Activated CD8-positive, alpha-beta memory T cell treated with anti-CD3 and anti-CD28 coated beads, Interleukin-2, amount 50 U/mL, for 48 hours (primary cell): ENCODE results near the gene AGBL1.

Experiments
- DNase-seq: peaks from one replicate; pipeline ENCODE4 v3.0.0-alpha.2; 2020

Gene AGBL1

GRCh38 chr15:86255247-86255646, 175.6 kb downstream of the AGBL1 start:
- DNase-seq = no peak

GRCh38 chr15:86256628-86257027, 177.0 kb downstream of the AGBL1 start:
- no peak for DNase-seq

GRCh38 chr15:86259589-86259988, 179.9 kb downstream of the AGBL1 start:
- DNase-seq = no peak

- DNase-seq = no peak
Observed at GRCh38 chr15:86263230-86263629, 183.6 kb downstream of the AGBL1 start.

- no peak for DNase-seq
Observed at GRCh38 chr15:86266896-86267484, 187.3 kb downstream of the AGBL1 start.

GRCh38 chr15:86267892-86268291, 188.2 kb downstream of the AGBL1 start:
- DNase-seq = no peak

- no peak for DNase-seq
Observed at GRCh38 chr15:86268558-86268957, 188.9 kb downstream of the AGBL1 start.

- no peak for DNase-seq
Observed at GRCh38 chr15:86273309-86273708, 193.6 kb downstream of the AGBL1 start.

- DNase-seq = no peak
Observed at GRCh38 chr15:86275361-86275760, 195.7 kb downstream of the AGBL1 start.

GRCh38 chr15:86278586-86278985, 198.9 kb downstream of the AGBL1 start:
- DNase-seq = no peak

GRCh38 chr15:86284635-86285034, 205.0 kb downstream of the AGBL1 start:
- DNase-seq = no peak

GRCh38 chr15:86295511-86295910, 215.8 kb downstream of the AGBL1 start:
- DNase-seq = no peak

- DNase-seq = no peak
Observed at GRCh38 chr15:86296769-86297168, 217.1 kb downstream of the AGBL1 start.

GRCh38 chr15:86300390-86301125, 220.9 kb downstream of the AGBL1 start:
- no peak for DNase-seq

GRCh38 chr15:86311568-86312280, 232.1 kb downstream of the AGBL1 start:
- no peak for DNase-seq

GRCh38 chr15:86312486-86312885, 232.8 kb downstream of the AGBL1 start:
- no peak for DNase-seq

GRCh38 chr15:86316216-86316615, 236.5 kb downstream of the AGBL1 start:
- DNase-seq = no peak

GRCh38 chr15:86316726-86317383, 237.2 kb downstream of the AGBL1 start:
- no peak for DNase-seq

- DNase-seq = no peak
Observed at GRCh38 chr15:86317384-86317740, 237.7 kb downstream of the AGBL1 start.

- no peak for DNase-seq
Observed at GRCh38 chr15:86322629-86323028, 243.0 kb downstream of the AGBL1 start.

GRCh38 chr15:86327230-86327865, 247.7 kb downstream of the AGBL1 start:
- no peak for DNase-seq

- DNase-seq = no peak
Observed at GRCh38 chr15:86328658-86329057, 249.0 kb downstream of the AGBL1 start.
